ENCODE data around the gene EPS8.

DNA sequence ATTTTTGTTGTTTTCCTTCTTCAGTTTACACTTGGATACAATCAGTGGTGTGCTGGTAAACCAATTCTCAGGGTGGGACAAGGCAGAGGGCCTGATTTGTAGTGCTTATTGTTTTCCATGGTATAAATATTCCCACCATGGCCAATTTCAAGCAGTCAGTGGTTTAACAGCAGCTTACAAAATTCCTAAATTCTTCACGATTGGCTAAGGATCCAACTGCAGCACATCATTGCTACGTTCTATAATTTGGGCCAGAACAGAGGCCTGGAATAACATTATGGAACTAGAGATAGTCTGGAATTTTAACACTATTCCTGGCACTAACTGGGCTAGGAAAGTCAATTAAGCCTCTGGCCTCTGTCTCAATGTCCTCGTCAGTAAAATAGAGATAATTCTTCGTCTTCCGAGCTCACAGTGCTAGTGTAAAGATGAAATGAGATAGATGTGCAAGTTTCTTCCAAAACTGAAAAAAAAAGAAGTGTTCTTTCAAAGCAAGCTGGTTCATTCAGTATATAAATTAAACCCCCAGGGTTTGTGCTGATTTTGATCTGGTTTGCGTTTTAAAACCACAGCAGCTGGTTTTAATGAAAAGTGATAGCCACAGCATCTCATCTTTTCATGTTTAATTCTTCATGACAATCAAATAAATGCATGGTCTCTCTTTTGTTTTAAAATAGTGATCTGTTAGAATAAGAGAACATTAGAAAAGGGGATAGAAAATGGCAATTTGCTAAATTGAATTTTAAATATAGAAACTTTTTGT is 104.1 kb downstream of the EPS8 start:
- TF ChIP-seq, protein P1, sequence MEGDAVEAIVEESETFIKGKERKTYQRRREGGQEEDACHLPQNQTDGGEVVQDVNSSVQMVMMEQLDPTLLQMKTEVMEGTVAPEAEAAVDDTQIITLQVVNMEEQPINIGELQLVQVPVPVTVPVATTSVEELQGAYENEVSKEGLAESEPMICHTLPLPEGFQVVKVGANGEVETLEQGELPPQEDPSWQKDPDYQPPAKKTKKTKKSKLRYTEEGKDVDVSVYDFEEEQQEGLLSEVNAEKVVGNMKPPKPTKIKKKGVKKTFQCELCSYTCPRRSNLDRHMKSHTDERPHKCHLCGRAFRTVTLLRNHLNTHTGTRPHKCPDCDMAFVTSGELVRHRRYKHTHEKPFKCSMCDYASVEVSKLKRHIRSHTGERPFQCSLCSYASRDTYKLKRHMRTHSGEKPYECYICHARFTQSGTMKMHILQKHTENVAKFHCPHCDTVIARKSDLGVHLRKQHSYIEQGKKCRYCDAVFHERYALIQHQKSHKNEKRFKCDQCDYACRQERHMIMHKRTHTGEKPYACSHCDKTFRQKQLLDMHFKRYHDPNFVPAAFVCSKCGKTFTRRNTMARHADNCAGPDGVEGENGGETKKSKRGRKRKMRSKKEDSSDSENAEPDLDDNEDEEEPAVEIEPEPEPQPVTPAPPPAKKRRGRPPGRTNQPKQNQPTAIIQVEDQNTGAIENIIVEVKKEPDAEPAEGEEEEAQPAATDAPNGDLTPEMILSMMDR (IDR thresholded peaks at IDR 0.05): no peak
- TF ChIP-seq EZH2 (IDR thresholded peaks at IDR 0.05; ENCODE audit: borderline replicate concordance, insufficient read depth, low read depth, low read length, poor library complexity, severe bottlenecking): no peak
